HepG2 (cell line): ENCODE measurements around the gene RTN1. TPM values are rescaled to one million over a fixed set of nuclear protein-coding genes. Genes with fewer than 3 reads are reported as not detected.

ENCODE experiments used
- ATAC-seq: fragments of 200-7000 bp; cut with Tn5 transposase; 3 replicates; pipeline ENCODE4 v1.9.1; 2020; ENCODE audit warnings: mild to moderate bottlenecking, moderate library complexity
- BruUV-seq: library from RNA; stranded (reverse); fragments of 400-500 nt; replicated peaks from 2 replicates; lab custom pipeline; 2021; lab: Mats Ljungman, UMichigan
- CTCF ChIA-PET: fragments of 300-600 bp; formaldehyde crosslinking; extraction: SDS; loops from one replicate; lab custom pipeline; 2021; ENCODE audit warnings: low total read pairs, inconsistent platforms, low intra/inter-chr PET ratio; lab: Yijun Ruan, JAX
- POLR2A ChIA-PET: fragments of 350-600 bp; sonication (Branson Sonifier 250); formaldehyde crosslinking; loops from one replicate; lab custom pipeline; 2020; ENCODE audit warnings: antibody characterized with exemption, inconsistent platforms; lab: Yijun Ruan, JAX
- DNase-seq: peaks from one replicate; pipeline ENCODE4 v3.0.0-alpha.2; 2015; ENCODE audit warnings: low spot score
- FAIRE-seq: peaks from 3 replicates; lab custom pipeline; 2011; peaks lifted over from hg19 to GRCh38; lab: Jason Lieb, UNC
- H2AFZ ChIP-seq: one replicate; pipeline ENCODE4 v1.6.1; 2011; ENCODE audit warnings: low read length, inconsistent platforms
- H3K27ac ChIP-seq: fragments of 300-600 bp; 3 replicates; pipeline ENCODE4 v1.8.0; 2011; ENCODE audit warnings: mixed run types, mild to moderate bottlenecking, mixed read lengths, low read length, inconsistent platforms; ENCODE audit not compliant: insufficient read depth; ENCODE audit errors: extremely low read length
- H3K27me3 ChIP-seq, 2 experiments: fragments of 200-600 bp in 1 of 2; 2 replicates in 1 of 2; 3 replicates in 1 of 2; pipeline versions ENCODE4 v1.6.0 to v1.8.0; 2011; ENCODE audit warnings: low read length in 2 of 2, mild to moderate bottlenecking in 2 of 2, moderate library complexity in 2 of 2, inconsistent platforms in 1 of 2; ENCODE audit not compliant: insufficient read depth in 2 of 2, control insufficient read depth in 1 of 2
- H3K36me3 ChIP-seq, 2 experiments: fragments of 200-600 bp in 1 of 2; replicated peaks in 1 of 2; 2 replicates in 1 of 2; 3 replicates in 1 of 2; pipeline versions ENCODE4 v1.5.1 to v1.8.0; 2011; ENCODE audit warnings: low read length in 2 of 2, inconsistent platforms in 1 of 2; ENCODE audit not compliant: insufficient read depth in 2 of 2, control insufficient read depth in 1 of 2
- H3K4me1 ChIP-seq: 2 replicates; pipeline ENCODE4 v1.5.1; 2012; ENCODE audit warnings: low read length, inconsistent platforms; ENCODE audit not compliant: insufficient read depth
- H3K4me2 ChIP-seq: 2 replicates; pipeline ENCODE4 v1.6.0; 2011; ENCODE audit warnings: low read depth, low read length, inconsistent platforms
- H3K4me3 ChIP-seq, 3 experiments: fragments of 200-600 bp in 1 of 3; sonication (generic), shearing (Covaris generic) in 1 of 3; replicated peaks in 1 of 3; 2 replicates each; pipeline ENCODE4 v1.5.1; 2011 to 2016; ENCODE audit warnings: low read length in 3 of 3, inconsistent platforms in 2 of 3, low read depth in 2 of 3, mild to moderate bottlenecking in 2 of 3, control low read depth in 1 of 3, mixed read lengths in 1 of 3; ENCODE audit not compliant: insufficient read depth in 1 of 3
- H3K79me2 ChIP-seq: one replicate; pipeline ENCODE4 v1.6.1; 2011; ENCODE audit warnings: low read length, inconsistent platforms; ENCODE audit not compliant: insufficient read depth
- H3K9ac ChIP-seq: 2 replicates; pipeline ENCODE4 v1.6.0; 2011; ENCODE audit warnings: mild to moderate bottlenecking, low read depth, low read length, inconsistent platforms; ENCODE audit not compliant: insufficient read depth
- H3K9me3 ChIP-seq: 2 replicates; pipeline ENCODE4 v1.5.1; 2012; ENCODE audit warnings: mild to moderate bottlenecking, low read length
- H4K20me1 ChIP-seq: 2 replicates; pipeline ENCODE4 v1.6.0; 2011; ENCODE audit warnings: inconsistent platforms, mild to moderate bottlenecking, low read length, moderate library complexity; ENCODE audit not compliant: insufficient read depth
- CENPX ChIP-seq: sonication (generic); formaldehyde crosslinking; IDR thresholded peaks from 2 replicates; pipeline ENCODE4 v1.9.0; 2021; ENCODE audit warnings: mild to moderate bottlenecking, missing genetic modification reagents, moderate library complexity
- ETV5 ChIP-seq: IDR thresholded peaks from 2 replicates; pipeline ENCODE4 v1.6.1; 2018; ENCODE audit warnings: missing biosample characterization, missing genetic modification reagents, inconsistent platforms, borderline replicate concordance
- MNT ChIP-seq: fragments of 450-650 bp; IDR thresholded peaks from 2 replicates; pipeline ENCODE4 v1.6.1; 2016
- MTA1 ChIP-seq: sonication (generic); formaldehyde crosslinking; IDR thresholded peaks from 2 replicates; pipeline ENCODE4 v1.4.0; 2020; ENCODE audit warnings: missing genetic modification reagents, mild to moderate bottlenecking, borderline replicate concordance
- RAD21 ChIP-seq: fragments of 450-650 bp; formaldehyde crosslinking; IDR thresholded peaks from 2 replicates; pipeline ENCODE4 v1.5.0; 2020; ENCODE audit warnings: mild to moderate bottlenecking
- RBM22 ChIP-seq: fragments of 200-400 bp; formaldehyde crosslinking; optimal IDR thresholded peaks from 2 replicates; pipeline ENCODE3; 2017; ENCODE audit warnings: mild to moderate bottlenecking, low read length, moderate library complexity
- TOE1 ChIP-seq: sonication (generic); formaldehyde crosslinking; IDR thresholded peaks from 2 replicates; pipeline ENCODE4 v1.4.0; 2020; ENCODE audit warnings: mild to moderate bottlenecking, missing genetic modification reagents
- XRCC5 ChIP-seq: fragments of 200-400 bp; formaldehyde crosslinking; optimal IDR thresholded peaks from 2 replicates; pipeline ENCODE3; 2017; ENCODE audit warnings: mild to moderate bottlenecking, low read length
- WGBS: methylation state at CpG from one replicate; pipeline ENCODE4 v1.1.6; 2017; ENCODE audit warnings: low lambda C conversion rate; 5-methylcytosine and 5-hydroxymethylcytosine counted together
- in situ Hi-C: cut with HindIII; loops from 2 replicates; pipeline ENCODE4 v1.10.0; 2017; ENCODE audit warnings: low pct_unique_long_range_greater_than_20kb; ENCODE audit not compliant: extremely low pct_ligation_motif_present
- intact Hi-C: fragments of 100-400 bp; cut with micrococcal nuclease; formaldehyde crosslinking; loops from one replicate; pipeline ENCODE4 v1.10.0; 2022; ENCODE audit not compliant: unreplicated experiment
- polyA plus RNA-seq, 8 experiments: library from polyadenylated mRNA; depleted of rRNA in 3 of 8; stranded (reverse) in 7 of 8; unstranded in 1 of 8; fragments of >200 nt; fragmentation: Illumina TruSeq in 4 of 8; extraction: Trizol in 4 of 8; gene quantifications; 2 replicates each; pipeline versions ENCODE4 v1.2.1 to v1.2.3, GENCODE V29; 2011 to 2016; ENCODE audit warnings: low read depth in 4 of 8, missing spikeins in 1 of 8, mixed read lengths in 1 of 8; ENCODE audit not compliant: insufficient read depth in 1 of 8
- total RNA-seq, 5 experiments: library from RNA; depleted of rRNA; stranded (reverse); fragments of >200 nt; fragmentation: Illumina TruSeq; extraction: Trizol; gene quantifications; 2 replicates each; pipeline ENCODE4 v1.2.3, GENCODE V29; 2016; ENCODE audit warnings: low read depth in 1 of 5
- TF ChIP-seq, protein P1 (sequence below): sonication (generic); formaldehyde crosslinking; IDR thresholded peaks from 2 replicates; pipeline ENCODE4 v1.4.0; 2020; ENCODE audit warnings: missing genetic modification reagents, borderline replicate concordance
- TF ChIP-seq, protein P2 (sequence below): IDR thresholded peaks from 2 replicates; pipeline ENCODE4 v1.6.1; 2016; ENCODE audit warnings: missing compliant biosample characterization, missing genetic modification reagents, borderline replicate concordance

RTN1 gene
- total and polyA plus RNA-seq, 2 of the 13 experiments (the other 11 are each of a cell fraction or from before 2014, with no cell fraction given): 0.04 to 0.18 TPM

DNA sequence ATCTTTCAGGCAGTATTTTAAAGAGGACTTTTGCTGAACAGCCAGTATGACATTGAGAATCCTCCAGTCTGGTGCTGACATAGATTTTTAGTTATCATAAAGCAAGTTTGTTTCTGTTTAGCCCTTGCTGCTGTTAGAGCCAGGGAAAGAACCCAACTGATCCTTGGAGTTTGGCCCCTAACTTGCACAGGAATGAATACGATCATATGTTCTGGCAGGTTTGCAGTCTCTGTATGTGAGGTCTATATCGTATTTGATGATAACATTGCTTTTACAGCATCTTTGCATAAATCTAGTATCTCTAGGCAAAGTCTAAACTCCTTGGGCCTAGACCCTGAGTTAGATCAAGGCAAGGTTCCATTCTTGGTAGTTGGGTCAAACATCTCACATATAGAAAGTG, 289.7 kb downstream of the RTN1 start:
- ATAC-seq (no peak), DNase-seq (no peak), FAIRE-seq (no peak)
- intact Hi-C loops (no loop called here), in situ Hi-C loops (loop anchor here (10.0 kb wide), 1 partner anchor 76 kb away; no protein-coding TSS in a partner anchor)
- 0% methylated on average over 2 of the region's 2 CpGs for WGBS
- ChIA-PET POLR2A (no interaction called here), CTCF (no interaction called here)
- TF ChIP-seq TOE1 (CRISPR knock-in tag): no peak
- no peak for TF ChIP-seq RBM22
- TF ChIP-seq, protein P1, sequence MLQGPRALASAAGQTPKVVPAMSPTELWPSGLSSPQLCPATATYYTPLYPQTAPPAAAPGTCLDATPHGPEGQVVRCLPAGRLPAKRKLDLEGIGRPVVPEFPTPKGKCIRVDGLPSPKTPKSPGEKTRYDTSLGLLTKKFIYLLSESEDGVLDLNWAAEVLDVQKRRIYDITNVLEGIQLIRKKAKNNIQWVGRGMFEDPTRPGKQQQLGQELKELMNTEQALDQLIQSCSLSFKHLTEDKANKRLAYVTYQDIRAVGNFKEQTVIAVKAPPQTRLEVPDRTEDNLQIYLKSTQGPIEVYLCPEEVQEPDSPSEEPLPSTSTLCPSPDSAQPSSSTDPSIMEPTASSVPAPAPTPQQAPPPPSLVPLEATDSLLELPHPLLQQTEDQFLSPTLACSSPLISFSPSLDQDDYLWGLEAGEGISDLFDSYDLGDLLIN: no peak
- BruUV-seq: no TSS peak
- H3K9ac ChIP-seq: no peak overlapping the region
- no peak overlapping the region for H3K4me3 ChIP-seq
- H3K4me1 ChIP-seq: no peaks in the 10 kb centered on the region
- no peaks in the 10 kb centered on the region for H3K27me3 ChIP-seq
- no peak overlapping the region for H3K27ac ChIP-seq
- H3K9me3 ChIP-seq: no peaks in the 10 kb centered on the region
- H3K36me3 ChIP-seq: no peaks in the 10 kb centered on the region
- no peaks in the 10 kb centered on the region for H3K79me2 ChIP-seq
- no peaks in the 10 kb centered on the region for H4K20me1 ChIP-seq
- H2AFZ ChIP-seq: no peak overlapping the region
- H3K4me2 ChIP-seq: no peak overlapping the region

DNA sequence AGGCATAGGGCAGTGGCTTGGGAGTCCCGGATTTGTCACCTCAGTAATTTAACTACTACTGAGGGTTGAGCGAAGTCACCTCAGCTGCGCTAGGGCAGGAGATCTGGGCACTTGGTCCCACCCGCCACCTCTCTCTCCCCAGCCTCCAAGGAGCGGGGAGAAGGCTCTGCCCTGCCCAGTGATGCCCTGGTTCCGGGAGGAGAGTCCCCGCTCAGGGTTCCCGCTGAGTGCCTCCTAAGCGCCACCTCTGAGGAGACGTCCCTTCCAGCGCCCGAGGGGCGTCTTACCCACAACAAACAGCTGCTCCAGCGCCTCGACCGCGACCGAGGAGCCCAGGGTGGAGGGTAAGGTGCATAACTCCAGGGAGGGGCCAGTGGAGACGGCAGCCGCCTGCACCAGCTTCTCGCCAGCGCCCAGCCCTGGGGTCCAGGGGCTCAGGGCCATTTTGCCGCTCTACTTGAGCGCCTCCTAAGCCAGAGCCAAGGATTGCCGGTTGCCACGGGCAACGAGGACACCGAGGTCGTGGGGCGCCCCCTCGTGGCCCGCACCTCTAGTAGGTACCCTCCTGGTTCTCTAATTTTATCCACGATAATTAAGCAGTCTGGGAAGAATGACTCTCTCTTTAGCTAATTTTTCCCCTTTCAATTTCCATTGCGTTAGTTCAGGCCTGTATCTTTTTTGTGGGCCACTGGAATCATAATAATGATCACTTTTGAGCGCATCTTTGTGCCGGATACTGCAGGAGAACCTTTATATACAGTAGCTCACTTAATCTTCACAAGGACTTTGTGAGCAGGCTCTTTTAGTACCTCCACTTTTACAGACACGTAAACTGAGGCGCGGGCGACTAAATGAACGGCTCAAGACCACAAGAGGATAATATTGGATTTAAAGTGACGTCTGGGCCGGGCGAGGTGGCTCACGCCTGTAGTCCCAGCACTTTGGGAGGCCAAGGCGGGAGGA, 294.0 kb downstream of the RTN1 start, which contains the start of gene CCDC175:
CCDC175 (minus strand) TSS at position 481 of the 963 bp plus-strand sequence; CDS start at position 444, 37 bp downstream.
- H3K9me3 ChIP-seq: no peaks in the 10 kb centered on the region
- intact Hi-C loops: loop anchor here (1.0 kb wide), 1 partner anchor 69 kb away; no protein-coding TSS in a partner anchor
- FAIRE-seq (no peak), ATAC-seq (peak; percentile 99), DNase-seq (peak; percentile 66)
- H3K4me1 ChIP-seq: no peaks in the 10 kb centered on the region
- CTCF ChIA-PET: no interaction called here
- in situ Hi-C loops: no loop called here
- no peak within 1 kb of the TSS for H3K4me2 ChIP-seq
- no peak within 1 kb of the TSS for H3K9ac ChIP-seq
- no TSS peak for BruUV-seq
- no peaks in the 10 kb centered on the region for H3K27me3 ChIP-seq
- H3K36me3 ChIP-seq: no peaks in the 10 kb centered on the region
- H2AFZ ChIP-seq: no peak within 1 kb of the TSS
- H3K79me2 ChIP-seq: no peaks in the 10 kb centered on the region
- H3K27ac ChIP-seq: no peak within 1 kb of the TSS
- WGBS: 29% methylated on average over 25 of the region's 46 CpGs
- no peaks in the 10 kb centered on the region for H4K20me1 ChIP-seq
- POLR2A ChIA-PET: no interaction called here
- no peak within 1 kb of the TSS for H3K4me3 ChIP-seq
- peak; percentile 70 for TF ChIP-seq RAD21 (CRISPR knock-in tag)
- TF ChIP-seq, protein P2, sequence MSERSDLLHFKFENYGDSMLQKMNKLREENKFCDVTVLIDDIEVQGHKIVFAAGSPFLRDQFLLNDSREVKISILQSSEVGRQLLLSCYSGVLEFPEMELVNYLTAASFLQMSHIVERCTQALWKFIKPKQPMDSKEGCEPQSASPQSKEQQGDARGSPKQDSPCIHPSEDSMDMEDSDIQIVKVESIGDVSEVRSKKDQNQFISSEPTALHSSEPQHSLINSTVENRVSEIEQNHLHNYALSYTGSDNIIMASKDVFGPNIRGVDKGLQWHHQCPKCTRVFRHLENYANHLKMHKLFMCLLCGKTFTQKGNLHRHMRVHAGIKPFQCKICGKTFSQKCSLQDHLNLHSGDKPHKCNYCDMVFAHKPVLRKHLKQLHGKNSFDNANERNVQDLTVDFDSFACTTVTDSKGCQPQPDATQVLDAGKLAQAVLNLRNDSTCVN: no peak
- TF ChIP-seq MNT: no peak
- peak; percentile 32; the same call in 1 of the 2 replicates for TF ChIP-seq MTA1 (CRISPR knock-in tag)
- no peak for TF ChIP-seq ETV5 (CRISPR knock-in tag)
- peak; percentile 34 for TF ChIP-seq XRCC5
- TF ChIP-seq CENPX: no peak
